HTR-8/SVneo (cell line): ENCODE data around the gene STIMATE.

Experiments used
- DNase-seq: peaks from one replicate; pipeline ENCODE4 v3.0.0; 2011; ENCODE audit warnings: low spot score, mixed read lengths; ENCODE audit not compliant: insufficient read length
- FAIRE-seq: peaks from 2 replicates; lab custom pipeline; 2011; peaks lifted over from hg19 to GRCh38; lab: Jason Lieb, UNC

The STIMATE gene

DNA sequence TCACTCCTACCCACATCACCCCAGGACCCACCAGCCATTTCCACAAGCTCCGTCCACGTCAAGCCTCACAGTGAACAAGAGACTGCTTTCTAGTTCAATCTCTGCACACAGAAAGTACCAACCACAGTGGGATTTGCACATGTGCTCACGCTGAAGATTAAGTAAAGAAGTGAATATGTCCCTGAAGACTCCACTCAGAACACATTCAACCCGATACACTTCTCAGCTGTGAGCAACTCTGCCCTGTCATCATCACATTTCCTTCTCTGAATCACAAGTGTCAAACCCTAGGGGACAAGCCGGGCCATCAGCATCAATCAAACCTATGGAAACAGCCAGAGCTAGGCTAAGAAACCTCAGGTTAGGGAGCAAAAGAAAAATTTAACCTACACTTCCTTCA, 1.9 kb downstream of the STIMATE start:
- FAIRE-seq (no peak), DNase-seq (no peak)

DNA sequence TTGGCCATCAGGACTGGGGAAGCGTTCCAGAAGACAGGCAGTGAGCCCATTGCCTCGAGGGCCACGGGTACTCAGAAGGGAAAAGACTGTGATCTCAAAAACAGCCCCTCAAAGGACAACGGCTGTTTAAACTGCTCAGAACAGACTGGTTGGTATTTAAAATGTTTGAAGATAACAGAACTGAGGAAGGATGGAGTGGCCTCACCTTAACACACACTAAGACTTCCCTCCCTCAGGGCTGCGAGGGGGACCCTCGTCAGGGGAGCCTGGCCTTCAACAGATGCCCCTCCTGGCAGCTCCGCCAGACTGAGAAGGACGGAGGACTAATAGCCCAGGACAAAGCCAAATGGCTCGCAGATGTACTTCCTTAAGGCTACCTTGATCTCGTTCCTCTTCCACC, 2.6 kb downstream of the STIMATE start:
- no peak for FAIRE-seq
- no peak for DNase-seq

DNA sequence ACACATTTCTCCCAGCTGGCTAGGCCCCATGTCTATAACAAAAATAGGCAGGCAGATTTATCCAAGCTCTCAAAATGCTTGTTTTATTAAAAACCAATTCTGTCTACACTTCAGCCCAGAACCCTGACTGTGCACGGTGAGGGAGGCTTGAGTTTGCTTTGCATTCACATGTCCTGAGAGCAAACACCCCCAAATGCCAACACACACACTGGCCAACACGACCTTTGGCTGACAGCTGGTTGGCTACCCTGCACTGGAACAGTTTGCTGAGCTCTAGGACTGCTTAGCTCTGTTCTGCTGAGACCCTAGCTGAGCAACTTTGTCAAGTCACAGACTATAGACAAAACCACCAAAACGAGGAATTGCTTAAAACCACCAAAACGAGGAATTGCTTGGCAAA, 3.6 kb downstream of the STIMATE start:
- FAIRE-seq (no peak), DNase-seq (no peak)

DNA sequence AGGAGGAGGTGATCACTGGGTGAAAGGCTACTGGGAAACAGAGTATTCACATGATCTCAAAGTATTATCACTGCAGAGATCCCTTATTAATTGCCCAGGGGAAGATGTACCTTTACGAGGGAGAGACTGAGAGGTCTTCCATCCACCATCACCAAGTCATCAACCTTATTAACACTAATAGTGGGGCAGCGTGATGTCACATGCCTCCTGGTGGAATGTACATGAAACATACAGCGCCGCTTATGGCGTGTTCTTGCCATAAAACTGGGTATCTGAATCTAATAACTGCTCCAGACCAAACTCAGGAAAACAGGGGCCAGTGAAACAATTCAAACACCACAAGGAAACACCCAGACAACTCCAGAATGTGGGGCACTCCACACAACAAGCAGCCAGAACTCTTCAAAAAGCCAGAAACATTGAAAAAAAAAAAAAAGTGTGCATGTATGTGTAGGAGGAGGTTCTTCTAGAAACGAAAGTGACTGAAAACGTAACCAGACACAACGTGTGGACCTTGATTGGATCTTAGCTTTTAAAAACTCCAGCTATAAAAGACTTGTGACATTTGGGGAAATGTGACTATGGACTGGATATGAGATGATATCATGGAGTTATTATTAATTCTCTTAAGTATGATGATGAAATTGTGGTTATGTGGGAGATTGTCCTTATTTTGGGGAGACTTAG, 4.6 kb downstream of the STIMATE start:
- DNase-seq (no peak), FAIRE-seq (no peak)

DNA sequence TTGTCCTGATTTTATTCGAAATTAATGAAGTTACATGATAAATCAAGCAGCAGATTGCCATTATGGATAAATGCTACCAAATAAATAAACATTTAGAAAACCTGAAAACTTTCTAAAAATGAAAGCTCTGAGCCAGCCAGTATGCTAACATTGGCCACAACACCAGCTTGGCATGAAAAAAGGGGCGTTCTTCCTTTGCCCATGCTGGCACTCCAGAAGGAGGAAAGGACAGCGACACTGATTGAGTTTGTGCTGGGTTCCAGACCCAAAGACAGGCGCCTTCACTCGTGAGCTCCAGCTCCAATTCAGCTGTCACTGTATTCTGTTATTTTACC, 5.1 kb downstream of the STIMATE start:
- DNase-seq (no peak), FAIRE-seq (no peak)

DNA sequence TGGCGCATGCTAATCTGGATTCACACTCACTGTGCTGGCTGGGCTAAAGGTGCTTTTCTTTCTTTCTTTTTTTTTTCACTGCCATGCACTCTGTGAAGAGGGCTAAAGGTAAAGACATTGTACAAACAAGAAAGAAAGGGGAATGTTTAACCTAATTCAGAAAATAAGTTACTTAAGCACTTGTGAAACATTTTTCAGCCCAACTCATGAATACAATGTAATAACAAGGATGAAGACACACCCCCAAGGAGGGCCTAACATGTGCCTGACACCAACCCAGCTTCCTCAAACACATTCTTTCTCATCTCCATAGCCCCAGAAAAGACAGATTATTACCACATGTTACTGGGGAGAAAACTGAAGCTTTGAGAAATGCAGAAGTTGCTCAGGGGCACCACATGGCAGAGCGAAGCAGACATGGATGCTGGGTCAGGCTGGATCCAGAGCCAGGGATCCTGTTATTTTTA, 5.7 kb downstream of the STIMATE start:
- FAIRE-seq (no peak), DNase-seq (no peak)

DNA sequence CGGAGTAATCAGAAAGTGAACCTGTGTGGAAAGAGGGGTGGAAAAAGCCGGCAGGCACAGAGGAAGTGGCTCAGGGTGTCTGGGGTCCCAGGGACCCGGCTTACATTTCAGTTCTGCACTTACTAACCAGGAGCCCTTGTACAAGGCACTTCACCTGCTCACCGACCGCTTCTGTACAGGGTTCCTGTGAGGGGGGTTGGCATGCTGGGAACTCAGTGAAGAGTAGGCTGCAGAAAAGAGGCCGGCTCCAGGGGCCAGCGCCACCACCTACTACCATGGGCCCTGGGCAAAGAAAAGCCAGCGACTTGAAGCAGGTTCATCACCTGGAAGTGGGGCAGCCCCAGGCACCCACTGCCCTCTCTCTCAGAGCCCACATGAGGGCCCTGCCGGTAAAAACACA, 6.2 kb downstream of the STIMATE start:
- no peak for DNase-seq
- no peak for FAIRE-seq

DNA sequence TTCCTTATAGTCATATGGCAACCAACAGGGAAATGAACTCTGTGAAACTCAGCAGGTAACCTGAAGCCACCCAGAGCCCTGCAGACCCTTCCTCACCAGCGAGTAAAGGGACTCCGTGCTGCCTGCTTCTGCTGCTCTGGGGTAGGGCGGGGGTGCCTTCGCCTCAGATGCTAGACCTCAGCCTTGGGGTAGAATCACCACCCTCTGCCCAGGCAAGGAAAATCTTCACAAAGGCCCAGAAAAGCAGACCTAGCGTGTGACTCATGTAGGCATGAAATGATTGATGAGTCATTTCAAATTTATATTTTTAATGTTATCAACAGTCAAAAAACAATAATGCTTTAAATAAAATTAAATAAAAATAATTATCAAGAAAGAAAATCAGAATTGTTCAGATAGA, 6.6 kb downstream of the STIMATE start:
- FAIRE-seq (no peak), DNase-seq (no peak)

DNA sequence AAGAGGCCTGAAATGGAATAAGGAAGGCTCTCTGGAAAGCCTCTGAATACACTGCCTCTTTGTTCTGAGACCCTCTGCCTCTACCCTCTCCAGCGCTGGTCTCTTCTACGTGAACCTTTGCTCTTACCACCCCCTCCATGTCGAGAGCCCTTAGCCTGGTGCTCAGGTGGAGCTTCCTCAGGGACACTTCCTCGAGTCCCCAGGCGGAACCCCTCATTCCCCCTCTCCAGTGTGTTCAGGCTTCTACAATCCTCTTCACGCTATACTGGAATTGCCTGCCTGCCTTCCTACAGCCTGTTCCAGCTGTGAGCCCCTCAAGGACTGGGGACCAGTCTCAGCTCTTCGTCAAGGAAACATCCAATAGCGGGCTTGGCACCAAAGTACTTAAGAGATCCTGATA, 7.4 kb downstream of the STIMATE start:
- no peak for DNase-seq
- no peak for FAIRE-seq

DNA sequence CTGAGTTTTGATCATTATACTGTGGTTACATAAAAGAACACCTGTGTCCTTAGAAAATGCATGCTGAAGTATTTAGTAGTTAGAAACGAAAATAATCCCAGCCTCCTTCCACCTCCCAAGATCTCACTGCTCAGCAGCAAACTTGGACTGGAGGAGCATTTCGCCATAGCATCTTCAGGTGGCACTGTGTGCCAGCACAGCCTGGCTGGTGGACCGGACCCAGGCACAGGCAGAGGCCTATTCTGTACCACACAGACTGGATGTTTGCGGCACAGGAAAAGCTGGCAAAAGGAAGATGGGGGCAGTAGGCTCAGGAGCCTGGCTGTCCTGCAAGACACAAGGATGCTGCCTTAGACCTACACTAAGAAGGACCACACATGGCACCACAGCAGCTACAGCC, 10.2 kb downstream of the STIMATE start:
- no peak for DNase-seq
- no peak for FAIRE-seq

DNA sequence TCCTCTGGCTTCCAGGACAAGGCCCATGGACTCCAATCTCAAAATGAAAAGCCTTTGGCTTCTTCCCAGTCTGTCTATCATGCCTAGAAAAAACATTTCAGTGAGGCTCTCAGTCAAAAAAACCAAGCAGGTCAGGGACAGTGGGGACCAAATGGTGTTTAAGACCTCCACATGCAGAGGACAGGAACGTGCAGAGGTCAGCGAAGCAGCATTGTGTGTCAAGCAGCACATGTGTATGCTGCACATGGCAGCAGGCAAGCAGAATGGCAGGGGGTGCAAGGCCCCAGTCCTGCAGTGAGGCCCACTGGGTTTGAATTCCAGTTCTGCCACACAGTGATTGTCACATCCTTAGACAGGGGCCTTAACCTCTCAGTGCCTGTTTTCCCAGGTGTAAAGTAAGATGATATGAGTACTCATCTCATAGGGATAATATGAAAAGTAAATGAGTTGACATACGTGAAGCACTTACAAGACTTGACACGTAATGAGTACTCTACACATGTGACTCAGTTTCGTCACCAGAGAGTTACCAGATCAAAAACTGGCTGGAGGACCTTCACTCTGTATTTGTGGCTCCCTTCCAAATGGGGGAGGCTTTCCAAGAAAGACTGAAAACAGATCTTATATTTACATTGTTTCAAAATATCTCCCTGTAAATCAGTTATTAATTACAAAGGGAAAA, 11.2 kb downstream of the STIMATE start:
- FAIRE-seq (no peak), DNase-seq (no peak)

DNA sequence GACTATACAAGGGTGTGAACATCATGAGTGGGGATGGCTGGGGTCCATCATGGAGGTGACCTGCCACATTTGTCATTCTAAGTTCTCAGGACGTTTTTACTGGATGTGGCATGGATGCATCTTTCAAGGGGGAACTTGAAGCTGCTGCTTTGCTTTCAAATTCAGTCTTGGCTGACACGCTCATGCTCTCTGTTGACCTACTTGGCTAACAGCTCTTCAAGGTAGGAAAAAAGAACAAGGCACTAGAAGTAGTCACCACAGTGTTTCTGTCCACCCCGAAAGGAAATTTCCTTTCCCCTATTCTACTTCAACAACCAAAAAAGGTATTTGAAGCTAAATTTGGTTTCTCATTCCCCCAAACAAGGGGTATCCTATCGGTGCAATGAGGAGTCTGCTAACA, 15.0 kb downstream of the STIMATE start:
- DNase-seq (no peak), FAIRE-seq (no peak)

DNA sequence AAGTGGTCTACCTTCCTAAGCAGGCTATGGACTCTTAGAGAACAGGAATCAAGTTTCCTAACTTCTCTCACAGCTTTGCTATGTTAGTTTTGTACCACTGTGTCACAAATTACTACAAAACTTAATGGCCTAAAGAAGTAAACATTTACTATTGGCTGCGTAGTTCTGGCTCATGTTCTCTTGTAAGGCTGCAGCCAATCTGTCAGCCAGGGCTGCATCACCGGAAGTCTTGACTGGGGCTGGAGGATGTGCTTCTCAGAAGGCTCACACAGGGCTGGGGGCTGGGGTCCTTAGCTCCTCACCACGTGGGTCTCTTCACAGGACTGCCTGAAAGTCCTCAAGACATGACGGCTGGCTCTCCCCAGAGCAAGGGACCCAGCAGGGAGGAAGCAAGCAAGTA, 15.5 kb downstream of the STIMATE start:
- FAIRE-seq: no peak

DNA sequence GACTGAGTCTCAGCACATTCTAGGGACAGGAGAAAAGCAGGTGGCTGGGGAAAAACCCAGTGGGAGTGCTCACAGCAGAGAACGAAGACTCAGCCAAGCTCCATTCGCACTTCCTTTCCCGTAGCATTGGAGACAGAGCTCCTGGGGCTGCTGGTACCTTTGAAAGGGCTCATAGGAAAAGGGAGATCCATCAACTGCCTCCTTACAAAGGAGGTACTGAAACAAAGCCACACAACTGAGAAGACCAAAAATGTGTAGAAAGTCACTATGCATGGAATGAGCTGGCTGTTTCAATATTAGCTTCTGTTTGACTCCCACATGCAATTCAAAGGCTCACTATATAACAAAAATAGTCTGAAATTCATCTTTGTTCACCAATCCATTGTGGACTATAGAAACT, 16.9 kb downstream of the STIMATE start:
- FAIRE-seq (no peak), DNase-seq (no peak)

More for the DNA sequence above, 15.5 kb downstream of the STIMATE start:
- no peak for DNase-seq

DNA sequence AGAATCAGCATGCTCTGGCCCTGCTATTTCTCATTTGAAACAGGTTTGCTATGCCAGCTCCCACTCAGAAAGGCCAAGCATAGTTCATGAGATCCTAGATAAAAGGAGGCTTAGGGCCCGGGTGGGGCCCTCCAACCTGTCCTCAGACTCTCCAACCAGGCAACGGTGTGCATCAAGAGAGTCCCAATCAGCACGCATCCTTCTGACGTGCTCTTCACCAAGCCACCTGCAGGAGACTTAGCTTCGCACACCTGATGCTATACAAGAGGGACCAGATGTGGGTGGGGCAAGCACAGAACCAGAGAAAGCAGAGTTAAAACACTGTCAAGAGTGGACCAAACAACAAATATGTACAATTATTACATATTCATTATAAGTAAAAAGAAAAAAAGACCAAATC, 17.3 kb downstream of the STIMATE start:
- DNase-seq (no peak), FAIRE-seq (no peak)

DNA sequence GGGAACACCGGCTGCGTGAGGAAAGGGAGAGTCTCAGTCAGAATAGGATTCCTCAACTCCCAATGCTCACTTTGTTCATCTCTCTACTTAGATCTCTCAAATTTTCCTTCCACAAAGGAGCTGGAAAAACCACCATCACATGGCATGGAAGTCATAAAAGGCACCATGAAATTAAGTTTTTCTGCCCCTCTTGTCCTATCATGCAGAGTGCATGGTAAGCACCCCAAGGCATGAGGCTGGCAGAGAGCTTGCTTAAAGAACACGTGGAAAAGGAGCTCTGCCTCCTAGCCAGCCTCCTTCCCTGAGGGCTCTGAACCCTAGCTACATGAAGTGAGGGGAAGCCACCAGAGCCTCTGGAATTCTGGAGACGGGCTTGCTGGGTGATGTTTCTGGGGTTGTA, 17.8 kb downstream of the STIMATE start:
- FAIRE-seq: no peak

DNA sequence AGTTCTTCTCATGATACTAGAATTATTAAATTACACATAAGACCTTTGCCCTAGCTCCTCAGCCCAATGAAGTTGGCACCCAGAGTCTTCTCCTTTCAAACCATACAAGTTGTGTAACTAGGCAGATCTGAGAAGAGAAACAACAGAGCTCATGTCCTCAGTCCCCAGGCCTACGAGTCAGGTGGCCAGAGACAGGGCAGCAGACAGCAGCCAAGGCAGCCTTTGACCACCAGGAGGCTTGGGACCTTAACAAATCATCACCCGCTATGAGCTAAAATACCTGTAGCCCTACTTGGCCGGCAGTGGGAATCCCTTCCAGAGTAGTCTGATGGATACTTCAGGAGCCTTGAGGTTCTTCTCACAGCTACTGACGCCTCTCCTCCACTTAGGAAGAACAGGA, 18.3 kb downstream of the STIMATE start:
- FAIRE-seq: no peak

More for the DNA sequence above, 17.8 kb downstream of the STIMATE start:
- no peak for DNase-seq

DNA sequence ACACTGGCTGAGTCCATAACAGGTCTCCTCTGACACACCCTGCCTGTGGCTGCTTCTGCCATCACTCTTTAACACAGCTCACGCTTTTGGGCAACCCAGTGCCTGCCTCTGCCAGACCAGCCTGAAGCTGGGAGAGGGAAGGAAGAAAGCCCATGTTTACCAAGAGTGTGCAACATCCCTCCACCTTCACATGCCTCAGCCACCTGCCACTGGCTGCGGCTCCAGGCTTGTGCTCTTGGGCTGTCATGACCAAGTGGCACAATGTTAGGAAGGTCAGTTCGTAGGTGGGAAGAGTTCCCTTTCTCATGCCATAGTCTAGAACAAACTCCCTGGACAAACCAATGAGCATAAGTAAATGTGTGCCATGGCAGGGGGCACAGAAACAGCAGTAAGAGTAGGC, 20.3 kb downstream of the STIMATE start:
- no peak for DNase-seq
- FAIRE-seq: peak; percentile 28

More for the DNA sequence above, 18.3 kb downstream of the STIMATE start:
- DNase-seq: no peak

DNA sequence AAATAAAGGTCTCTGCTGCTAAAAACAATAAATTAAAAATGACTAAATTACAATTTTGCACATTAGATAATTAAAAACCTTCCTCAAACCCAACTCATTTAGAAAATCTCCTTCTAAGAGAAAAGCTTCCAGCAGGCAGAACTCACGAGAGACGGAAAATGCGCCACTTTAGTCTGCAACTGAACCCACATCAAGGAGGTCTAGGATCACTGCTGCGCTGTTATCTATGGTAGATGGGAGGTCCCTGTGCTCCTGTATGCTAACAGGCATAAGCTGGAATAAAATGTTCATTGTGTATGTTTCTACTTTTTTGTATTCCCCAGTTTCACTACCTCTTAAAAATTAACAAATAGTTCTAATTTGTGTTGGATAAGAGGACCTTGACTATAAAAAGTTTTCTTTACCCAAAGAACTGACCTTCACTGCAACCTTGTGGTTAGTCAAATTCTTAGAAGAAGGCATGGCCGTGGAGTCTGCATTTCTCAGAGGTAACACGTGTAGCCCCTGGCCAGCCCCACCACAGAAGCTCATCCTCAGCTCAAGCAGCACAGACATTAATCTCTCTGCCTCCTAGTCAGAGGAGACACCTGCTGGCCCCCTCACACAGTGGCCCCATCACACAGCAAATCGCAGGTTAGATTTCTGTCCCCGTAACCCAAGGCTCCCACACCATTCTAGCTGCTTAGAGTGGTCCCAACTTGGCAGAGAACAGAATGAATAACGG, 22.3 kb downstream of the STIMATE start:
- DNase-seq (no peak), FAIRE-seq (no peak)

DNA sequence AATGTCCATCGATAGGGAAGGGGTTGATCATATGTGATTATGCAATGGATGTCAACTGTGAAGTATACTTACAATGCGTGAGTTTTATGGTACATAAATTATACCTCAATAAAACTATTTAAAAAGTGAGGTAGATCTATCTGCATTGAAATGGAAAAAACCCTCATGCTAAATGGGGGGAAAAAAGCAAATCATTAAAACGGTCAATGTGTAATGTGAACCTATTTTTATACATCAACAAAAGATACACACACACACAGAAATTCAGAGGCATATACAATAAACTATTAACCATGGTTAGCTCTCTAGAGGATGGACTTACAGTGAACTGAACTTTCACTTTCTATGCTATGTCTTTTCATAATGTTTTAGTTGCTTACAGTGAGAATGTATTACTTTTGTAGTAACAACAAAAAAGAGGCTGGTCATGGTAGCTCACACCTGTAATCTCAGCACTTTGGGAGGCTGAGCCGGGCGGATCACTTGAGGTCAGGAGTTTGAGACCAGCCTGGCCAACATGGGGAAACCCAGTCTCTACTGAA, 23.1 kb downstream of the STIMATE start:
- DNase-seq: no peak
- no peak for FAIRE-seq
